Measurements from ENCODE around the gene ANKRD60. TPM values are rescaled to one million over a fixed set of nuclear protein-coding genes. Genes with fewer than 3 reads are reported as not detected.
A peak's percentile ranks its signal among the peaks of the same experiment; 100 is the strongest.

The ANKRD60 gene
- total RNA-seq, 4 donors from 2014 or later = not detected

DNA sequence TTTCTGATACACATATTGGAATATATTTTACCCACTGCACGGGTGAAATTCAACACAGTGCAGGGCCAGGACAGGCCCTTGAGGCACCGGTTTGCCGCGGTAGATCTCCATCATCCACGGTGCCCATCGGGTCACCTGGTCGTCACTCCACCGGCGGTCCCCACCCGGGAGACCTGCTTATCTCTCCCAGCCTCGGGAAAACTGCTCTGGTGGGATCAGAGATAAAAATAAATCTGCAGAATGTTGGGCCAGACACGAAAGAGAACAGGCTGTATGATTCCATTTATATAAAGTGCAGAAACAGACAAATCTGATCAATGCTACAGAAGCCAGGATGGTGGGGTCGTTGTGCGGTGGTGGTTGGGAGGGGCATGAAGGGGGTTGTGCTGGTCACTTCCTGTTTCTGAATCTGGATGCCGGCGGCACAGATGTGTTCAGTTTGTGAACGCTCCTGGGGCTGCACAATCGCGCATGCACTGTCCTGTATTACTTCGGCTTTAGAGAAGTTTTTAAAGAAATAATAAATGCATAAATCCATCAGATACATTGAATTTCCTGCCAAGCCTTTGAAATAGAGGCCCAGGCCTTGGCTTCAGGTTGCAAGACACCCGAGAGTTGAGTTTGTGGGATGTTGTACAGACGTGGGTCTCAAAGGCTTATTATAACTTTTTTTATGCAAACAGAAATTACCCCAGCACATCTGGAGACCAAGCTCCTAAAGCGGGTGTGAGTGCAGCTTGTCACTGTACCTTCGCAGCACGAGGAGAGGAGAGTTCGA, 54.3 kb downstream of the ANKRD60 start:
- 27 to 35% methylated on average over 26 of the region's 26 CpGs for WGBS, 2 donors
- Histone ChIP-seq H3K4me3 (peak overlapping the region; percentile 5 to 43 (median 15)), H3K4me1 (peaks cover 0 to 61% (median 20%) of the 10 kb centered on the region in 4 donors), H3K27ac (peak overlapping the region; percentile 72 to 93 (median 80)), H3K27me3 (no peaks in the 10 kb centered on the region), H3K9me3 (no peaks in the 10 kb centered on the region), H3K36me3 (no peaks in the 10 kb centered on the region)
- no peak for DNase-seq (ENCODE audit: low spot score in 2 of 2)
- TF ChIP-seq, protein P1, sequence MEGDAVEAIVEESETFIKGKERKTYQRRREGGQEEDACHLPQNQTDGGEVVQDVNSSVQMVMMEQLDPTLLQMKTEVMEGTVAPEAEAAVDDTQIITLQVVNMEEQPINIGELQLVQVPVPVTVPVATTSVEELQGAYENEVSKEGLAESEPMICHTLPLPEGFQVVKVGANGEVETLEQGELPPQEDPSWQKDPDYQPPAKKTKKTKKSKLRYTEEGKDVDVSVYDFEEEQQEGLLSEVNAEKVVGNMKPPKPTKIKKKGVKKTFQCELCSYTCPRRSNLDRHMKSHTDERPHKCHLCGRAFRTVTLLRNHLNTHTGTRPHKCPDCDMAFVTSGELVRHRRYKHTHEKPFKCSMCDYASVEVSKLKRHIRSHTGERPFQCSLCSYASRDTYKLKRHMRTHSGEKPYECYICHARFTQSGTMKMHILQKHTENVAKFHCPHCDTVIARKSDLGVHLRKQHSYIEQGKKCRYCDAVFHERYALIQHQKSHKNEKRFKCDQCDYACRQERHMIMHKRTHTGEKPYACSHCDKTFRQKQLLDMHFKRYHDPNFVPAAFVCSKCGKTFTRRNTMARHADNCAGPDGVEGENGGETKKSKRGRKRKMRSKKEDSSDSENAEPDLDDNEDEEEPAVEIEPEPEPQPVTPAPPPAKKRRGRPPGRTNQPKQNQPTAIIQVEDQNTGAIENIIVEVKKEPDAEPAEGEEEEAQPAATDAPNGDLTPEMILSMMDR (IDR thresholded peaks at IDR 0.05) = no peak
- TF ChIP-seq POLR2A (IDR thresholded peaks at IDR 0.05) (no peak), EP300 (IDR thresholded peaks at IDR 0.05) (no peak)

DNA sequence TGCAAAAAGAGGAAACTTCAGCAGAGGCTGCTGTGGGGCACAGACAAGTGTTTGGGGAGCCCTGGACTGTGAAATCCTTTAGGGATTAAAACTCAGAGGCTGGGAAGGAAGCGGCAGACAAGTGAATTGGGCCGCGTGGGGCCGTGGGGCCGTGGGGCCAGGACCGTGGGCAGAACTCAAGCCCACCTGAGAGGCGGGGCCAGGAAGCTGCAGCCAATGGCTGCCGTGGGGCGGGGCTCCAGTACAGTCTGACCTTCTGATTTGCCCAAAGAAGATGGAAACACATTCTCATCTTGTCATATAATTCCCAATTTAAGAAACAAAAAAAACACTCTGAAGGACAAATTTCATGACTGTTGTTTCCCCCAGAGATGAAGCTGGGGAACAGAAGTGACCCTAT, 55.4 kb downstream of the ANKRD60 start:
- H3K27me3 ChIP-seq = no peaks in the 10 kb centered on the region
- DNase-seq (ENCODE audit: low spot score in 2 of 2) = no peak
- H3K9me3 ChIP-seq = no peaks in the 10 kb centered on the region
- peaks cover 0 to 51% (median 20%) of the 10 kb centered on the region in 4 donors for H3K4me1 ChIP-seq
- no peaks in the 10 kb centered on the region for H3K36me3 ChIP-seq
- no peak overlapping the region for H3K4me3 ChIP-seq
- 92 to 96% methylated on average over 9 of the region's 9 CpGs for WGBS, 2 donors
- TF ChIP-seq, protein P1 (IDR thresholded peaks at IDR 0.05) = no peak
- TF ChIP-seq POLR2A (IDR thresholded peaks at IDR 0.05) (no peak), EP300 (IDR thresholded peaks at IDR 0.05) (no peak)
- peak overlapping the region; percentile 72 to 93 (median 80) for H3K27ac ChIP-seq

DNA sequence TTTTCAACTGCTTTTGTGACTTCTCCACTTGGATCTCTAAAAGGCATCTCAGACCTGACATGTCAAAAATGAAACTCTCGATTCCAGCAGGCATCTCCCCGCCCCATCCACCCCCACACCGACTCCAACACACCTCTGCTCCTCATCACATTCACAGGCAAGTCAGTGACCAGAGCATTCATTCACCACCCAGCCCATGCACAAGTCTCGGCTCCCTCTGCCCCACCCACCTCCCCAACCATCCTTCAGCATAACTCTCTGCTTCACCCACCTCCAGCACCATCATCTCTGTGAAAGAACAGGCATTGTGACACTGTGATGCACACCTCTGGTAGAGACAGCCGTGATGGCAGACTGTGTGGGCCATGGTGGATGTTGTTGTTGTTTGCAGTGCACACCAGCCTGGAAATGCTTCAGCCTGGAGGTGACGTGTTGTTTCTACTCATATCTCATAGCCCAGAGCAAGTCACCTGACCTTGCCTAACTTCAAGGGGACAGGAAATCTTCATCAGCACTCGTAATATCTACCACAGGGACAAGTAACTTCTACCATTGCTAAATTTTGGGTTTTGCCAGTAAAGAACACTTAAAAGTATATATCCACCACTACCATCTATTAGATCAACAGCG, 56.5 kb downstream of the ANKRD60 start:
- WGBS, 2 donors = 87 to 91% methylated on average over 8 of the region's 8 CpGs
- DNase-seq (ENCODE audit: low spot score in 2 of 2) = no peak
- H3K9me3 ChIP-seq = no peaks in the 10 kb centered on the region
- no peak for TF ChIP-seq EP300 (IDR thresholded peaks at IDR 0.05)
- TF ChIP-seq, protein P1 (IDR thresholded peaks at IDR 0.05) = no peak
- no peak for TF ChIP-seq POLR2A (IDR thresholded peaks at IDR 0.05)
- no peaks in the 10 kb centered on the region for H3K27me3 ChIP-seq
- no peaks in the 10 kb centered on the region for H3K36me3 ChIP-seq
- H3K4me3 ChIP-seq = no peak overlapping the region
- H3K4me1 ChIP-seq = peaks cover 0 to 40% (median 17%) of the 10 kb centered on the region in 4 donors
- H3K27ac ChIP-seq = no peak overlapping the region

DNA sequence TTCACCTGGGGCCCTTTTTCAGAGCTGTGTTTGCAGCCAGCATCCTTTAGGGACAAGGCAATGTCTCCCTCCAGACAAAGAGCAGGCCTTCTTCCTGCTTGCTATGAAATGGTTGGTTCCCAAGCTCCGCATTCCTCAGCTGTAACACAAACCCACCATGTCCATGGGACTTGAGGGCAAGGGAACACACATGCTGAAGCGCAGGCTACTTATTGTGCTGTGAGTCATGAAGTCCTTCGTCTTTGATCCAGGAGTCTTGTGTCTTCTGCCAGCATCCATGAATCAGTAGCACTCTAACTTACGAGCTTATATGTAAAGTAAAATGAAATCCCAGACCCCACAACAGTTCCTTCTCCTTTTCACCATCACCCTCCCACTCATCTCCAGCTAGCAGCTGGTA, 59.0 kb downstream of the ANKRD60 start:
- TF ChIP-seq EP300 (IDR thresholded peaks at IDR 0.05) = no peak
- TF ChIP-seq, protein P1 (IDR thresholded peaks at IDR 0.05) = no peak
- TF ChIP-seq POLR2A (IDR thresholded peaks at IDR 0.05) = no peak
- H3K9me3 ChIP-seq = no peaks in the 10 kb centered on the region
- H3K36me3 ChIP-seq = no peaks in the 10 kb centered on the region
- 91 to 94% methylated on average over 4 of the region's 4 CpGs for WGBS, 2 donors
- peaks cover 0 to 15% (median 6%) of the 10 kb centered on the region in 4 donors for H3K4me1 ChIP-seq
- no peaks in the 10 kb centered on the region for H3K27me3 ChIP-seq
- no peak for DNase-seq (ENCODE audit: low spot score in 2 of 2)
- no peak overlapping the region for H3K4me3 ChIP-seq
- H3K27ac ChIP-seq = no peak overlapping the region

DNA sequence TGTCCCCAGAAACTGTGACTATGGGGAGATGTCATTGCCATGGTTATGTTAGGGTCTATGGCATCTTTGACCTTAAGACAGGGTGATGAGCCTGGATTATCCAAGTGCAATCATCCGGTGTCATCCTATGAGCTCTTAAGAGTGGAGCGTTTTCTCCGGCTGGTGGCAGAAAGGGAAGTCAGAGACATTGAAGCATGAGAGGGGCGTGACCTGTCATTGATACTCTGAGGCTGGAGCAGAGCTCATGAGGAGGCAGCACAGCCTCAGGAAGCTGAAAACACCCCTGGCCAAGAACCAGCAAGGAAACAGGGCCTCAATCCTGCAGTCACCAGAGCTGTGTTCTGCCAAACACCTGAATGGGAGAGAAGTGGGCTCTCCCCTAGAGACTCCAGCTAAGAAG, 59.6 kb downstream of the ANKRD60 start:
- WGBS, 2 donors = 80% methylated on average over 4 of the region's 4 CpGs
- no peak overlapping the region for H3K27ac ChIP-seq
- no peak for DNase-seq (ENCODE audit: low spot score in 2 of 2)
- peaks cover 0 to 9% (median 3%) of the 10 kb centered on the region in 4 donors for H3K4me1 ChIP-seq
- H3K4me3 ChIP-seq = no peak overlapping the region
- no peaks in the 10 kb centered on the region for H3K27me3 ChIP-seq
- TF ChIP-seq EP300 (IDR thresholded peaks at IDR 0.05) = no peak
- TF ChIP-seq POLR2A (IDR thresholded peaks at IDR 0.05) = no peak
- TF ChIP-seq, protein P1 (IDR thresholded peaks at IDR 0.05) = no peak
- no peaks in the 10 kb centered on the region for H3K9me3 ChIP-seq
- H3K36me3 ChIP-seq = no peaks in the 10 kb centered on the region
